ENCODE measurements around the gene CXCR4.

CXCR4 gene

DNA sequence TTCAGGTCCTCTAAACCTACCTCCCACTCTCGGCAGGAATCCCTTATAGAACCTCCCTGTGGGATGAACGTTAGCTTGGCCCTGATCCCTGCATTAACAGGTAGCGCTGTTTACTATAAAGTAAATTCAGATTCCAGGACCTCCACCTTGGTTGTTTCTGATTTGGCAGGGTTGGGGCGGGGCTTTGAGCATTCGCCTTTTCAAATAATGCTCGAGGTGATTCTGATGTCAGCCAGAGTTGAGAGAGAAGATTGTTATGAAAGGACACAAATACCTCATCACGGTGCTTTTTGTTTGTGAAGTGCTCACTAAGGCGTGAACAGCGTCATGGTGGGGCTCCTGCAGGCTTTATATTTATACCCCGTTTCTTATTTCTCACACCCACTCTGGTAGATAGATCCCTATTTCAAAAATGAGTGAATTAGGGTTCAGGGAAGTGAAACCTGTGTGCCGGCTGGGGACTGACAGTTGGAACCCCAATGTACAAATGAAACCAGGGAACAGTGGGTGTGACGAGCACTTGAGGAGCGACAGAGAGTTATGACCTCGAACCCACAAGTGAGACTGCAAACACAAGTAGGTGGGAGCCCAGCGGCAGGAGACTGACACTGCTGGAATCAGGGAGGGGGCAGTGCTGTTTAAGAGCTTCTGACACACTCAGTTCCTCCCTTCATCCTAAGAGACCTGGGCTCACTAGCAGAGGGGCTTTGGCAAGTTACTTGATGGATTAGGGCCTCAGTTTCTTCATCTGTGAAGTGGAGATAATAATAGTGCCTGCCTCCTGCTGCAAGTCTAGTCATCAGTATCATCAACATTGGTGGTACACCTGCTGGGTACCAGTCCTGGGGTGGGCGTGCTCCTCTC is 14.2 kb upstream of the CXCR4 start:
- DNase-seq, result peak; percentile 92

GRCh38 chr2:136131484-136131960 is 13.6 kb upstream of the CXCR4 start:
- DNase-seq, result peak; percentile 88

DNA sequence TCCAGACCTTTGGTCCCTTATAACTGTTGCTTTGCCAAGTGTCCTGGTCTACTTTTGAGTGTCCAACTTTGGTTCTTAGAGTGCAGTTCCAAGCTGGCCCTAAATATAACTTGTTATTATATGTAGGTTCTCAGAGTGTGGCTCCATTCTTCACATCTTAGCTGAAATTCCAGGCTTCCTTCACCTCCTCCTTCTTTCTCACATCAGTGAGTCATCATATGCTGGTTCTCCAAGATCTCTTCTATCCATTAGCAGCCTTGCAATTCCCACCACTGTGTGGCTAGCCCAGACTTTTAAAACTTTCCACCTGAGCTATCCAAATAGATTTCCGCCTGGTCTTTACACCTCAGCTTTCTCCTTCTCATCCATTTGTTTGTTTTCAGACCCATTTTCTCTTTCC is 12.6 kb upstream of the CXCR4 start:
- DNase-seq, result no peak

DNA sequence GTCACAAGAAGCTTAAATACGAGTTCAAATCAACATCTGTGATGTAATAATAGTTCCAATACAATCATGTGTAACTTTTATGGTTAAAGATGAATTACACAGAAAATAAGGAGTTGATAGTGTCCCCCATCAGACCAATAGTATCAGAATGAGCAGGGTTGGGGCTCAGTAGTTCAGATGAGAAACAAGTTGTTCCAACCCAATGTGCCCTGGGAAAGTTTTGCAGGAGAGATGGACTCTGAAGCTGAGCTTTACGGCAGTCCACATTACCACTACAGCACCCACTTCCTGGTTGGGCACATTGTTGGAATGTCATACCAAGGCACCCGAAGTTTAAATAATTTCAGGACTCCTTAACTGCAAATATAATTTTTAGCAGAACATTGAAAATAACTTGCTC is 12.1 kb upstream of the CXCR4 start:
- DNase-seq, result no peak

GRCh38 chr2:136129601-136130000 is 11.7 kb upstream of the CXCR4 start:
- peak; percentile 85 for DNase-seq

- DNase-seq, result no peak
Measured at GRCh38 chr2:136128905-136129304, 11.0 kb upstream of the CXCR4 start.

DNA sequence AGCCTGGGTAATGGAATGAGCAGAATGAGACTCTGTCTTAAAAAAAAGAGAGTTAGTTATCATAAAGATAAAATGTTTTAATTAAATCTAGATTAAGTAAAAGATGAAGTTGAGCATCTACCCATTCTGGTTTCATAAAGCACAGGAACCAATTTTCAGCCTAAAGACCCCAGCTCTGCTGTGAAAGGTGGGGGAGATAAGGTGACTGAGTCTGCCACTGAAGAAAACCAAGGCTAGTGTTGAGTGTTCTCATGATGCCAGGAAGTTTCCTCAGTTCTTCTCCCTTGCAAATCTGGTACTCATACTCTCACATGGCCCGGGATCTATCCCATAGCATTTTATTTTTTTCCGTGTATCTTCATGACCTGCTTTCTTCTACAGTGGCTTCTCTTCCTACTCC is 10.4 kb upstream of the CXCR4 start:
- DNase-seq, result no peak

DNA sequence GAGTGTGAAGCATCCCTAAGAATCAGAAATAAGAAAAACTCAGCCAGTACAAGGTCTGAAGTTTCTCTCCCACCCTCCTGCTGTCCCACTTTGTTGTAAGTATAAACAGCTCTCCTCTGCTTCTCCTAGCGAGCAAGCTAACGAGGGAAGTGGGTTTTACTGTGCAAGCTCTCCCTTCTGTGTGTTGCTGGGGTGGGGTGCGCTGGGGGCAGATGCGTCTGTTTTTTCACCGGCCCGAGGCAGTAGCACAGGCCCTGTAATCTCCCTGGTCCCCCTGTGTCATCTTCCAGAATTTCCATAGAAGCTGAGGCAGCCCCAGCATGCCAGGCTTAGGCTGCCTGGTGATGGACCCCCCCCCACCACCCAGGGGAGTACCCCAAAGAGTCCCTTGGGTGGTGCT is 9.4 kb upstream of the CXCR4 start:
- DNase-seq, result no peak

DNA sequence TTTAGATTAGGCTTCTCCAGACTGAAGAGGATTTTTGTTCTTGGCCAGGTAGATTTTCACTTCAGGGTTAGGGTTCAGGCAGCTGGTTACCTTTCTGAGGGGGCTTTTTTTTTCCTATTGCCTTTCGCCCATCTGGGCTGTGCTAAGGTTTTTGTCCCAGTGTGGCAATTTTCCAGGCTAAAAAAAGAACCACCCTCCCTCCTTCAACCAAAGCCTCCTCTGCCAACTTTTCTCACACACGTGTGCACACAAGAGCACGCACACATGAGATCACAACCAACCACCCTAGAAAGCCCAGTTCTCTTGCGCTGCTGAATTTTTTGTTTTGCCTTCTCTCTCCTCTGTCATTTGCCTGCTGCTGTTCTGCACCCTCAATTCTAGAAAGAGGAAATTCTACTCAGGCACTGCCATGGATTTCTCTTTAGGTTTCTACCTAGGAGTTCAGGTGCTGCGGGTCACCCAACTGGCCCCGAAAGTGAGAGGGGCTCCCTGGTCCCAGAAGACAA is 8.5 kb upstream of the CXCR4 start:
- DNase-seq, result no peak

- no peak for DNase-seq
Measured at GRCh38 chr2:136126021-136126420, 8.1 kb upstream of the CXCR4 start.

DNA sequence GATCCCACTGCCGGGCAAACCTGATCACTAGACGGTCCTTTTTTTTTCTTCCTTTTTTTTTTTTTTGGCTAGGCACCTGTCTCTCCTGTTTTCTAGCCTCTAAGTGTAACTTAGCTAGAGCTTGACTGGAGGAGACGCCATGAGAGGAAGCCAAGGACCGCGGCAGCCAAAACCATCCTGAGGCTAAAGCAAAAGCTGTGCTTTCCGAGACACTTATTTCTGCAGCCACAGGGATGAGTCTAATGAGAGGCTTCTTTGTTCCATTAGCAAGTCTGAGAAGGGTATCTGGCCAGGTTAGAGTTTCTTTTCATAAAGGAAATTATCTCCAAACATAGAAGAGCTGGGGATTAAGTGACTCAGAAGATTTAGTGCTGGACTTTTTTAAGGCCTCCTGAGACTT is 7.3 kb upstream of the CXCR4 start:
- no peak for DNase-seq

DNA sequence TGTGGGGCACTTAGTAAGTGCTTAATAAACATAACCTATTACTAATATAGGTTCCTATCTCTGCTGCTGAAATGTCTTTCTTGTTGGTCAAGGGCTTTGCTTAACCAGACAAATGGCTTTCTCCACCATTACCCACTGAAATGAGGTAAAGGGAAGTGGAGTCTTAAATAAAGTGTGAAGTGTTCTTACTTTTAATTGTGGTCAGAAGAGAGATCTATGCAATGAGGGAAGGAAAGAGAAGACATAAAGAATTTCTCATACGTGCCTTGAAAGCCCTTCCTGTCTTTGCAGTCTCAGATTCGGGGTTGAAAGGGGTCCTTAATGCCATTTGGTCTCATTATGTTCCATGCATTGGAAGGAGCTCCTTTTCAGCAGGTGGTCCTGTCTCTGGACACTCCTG is 6.9 kb upstream of the CXCR4 start:
- DNase-seq, result no peak

GRCh38 chr2:136122661-136123060 is 4.7 kb upstream of the CXCR4 start:
- DNase-seq, result no peak

DNA sequence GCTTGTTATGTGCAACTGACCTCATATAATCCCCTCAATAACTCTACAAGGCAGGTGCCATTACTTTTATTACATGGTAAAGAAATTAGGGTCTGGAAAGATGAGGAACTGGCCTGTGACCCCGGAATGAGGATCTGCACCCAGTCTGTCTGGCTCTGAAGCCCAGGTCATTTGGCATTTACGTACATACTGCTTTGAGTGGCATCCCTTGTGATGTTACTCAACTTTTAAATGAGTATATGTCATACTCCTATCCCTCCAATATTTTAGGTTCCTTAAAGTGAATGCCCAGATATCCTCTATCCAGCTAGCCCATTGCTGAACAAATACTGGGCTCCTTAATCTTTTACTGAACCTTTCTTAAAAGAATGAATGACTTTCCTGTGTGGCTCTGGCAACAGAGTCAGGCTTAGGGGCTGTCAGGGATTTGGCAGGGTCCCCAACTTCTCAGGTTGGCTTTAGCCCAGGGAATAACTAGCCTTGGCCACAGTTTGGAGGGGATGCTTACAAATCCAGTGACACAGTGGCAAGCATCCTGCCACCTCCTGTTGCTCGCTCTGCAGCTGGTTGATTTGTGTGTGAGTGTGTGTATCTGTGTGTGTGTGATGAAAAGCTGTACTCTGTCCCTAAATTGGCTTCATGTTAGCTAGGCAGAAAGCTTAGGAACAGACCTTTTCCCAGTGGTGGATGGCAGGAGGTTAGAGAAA is 3.4 kb upstream of the CXCR4 start:
- DNase-seq, result no peak

DNA sequence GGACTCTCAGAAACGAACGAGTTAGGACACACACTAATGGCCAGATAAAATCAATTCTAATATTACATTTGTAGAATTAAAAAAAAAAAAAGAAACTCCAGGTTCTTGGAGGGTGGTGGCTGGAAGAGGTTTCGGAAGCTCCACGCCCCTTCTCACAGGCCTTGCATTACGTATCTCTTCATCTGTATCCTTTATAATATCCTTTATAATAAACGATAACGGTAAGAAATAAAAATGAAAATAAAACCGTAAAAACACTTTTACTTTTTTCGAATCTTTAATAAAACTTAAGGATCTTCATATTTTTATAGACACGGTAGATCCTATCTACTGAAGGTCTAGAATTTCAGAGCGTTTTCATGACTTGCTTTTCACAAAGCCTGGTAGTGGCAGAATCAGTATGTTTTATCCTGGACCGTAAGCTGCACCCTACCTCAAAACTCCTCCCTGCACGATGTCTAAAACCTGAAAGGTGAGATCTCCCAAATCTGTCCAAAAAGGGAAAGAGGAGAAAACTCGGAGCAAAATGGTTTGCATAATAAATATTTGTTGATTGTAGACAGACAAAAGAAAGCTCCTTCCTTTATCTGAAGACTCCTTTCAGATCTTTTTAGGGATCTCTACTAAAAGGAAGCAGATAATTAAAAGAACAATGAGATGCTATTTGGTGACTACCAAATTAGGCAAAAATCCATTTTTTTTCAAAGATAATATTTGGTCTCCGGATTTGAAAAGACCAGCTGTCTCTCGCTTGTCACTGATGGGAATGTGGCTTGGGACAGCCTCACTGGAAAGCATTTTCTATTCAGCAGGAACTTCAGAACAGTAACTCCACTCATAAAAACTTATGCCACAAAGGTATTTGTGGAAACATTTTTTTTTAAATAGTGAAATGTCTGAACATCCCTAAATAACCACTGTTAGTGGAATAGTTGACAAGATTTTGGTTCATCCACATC is 2.0 kb upstream of the CXCR4 start:
- no peak for DNase-seq

DNA sequence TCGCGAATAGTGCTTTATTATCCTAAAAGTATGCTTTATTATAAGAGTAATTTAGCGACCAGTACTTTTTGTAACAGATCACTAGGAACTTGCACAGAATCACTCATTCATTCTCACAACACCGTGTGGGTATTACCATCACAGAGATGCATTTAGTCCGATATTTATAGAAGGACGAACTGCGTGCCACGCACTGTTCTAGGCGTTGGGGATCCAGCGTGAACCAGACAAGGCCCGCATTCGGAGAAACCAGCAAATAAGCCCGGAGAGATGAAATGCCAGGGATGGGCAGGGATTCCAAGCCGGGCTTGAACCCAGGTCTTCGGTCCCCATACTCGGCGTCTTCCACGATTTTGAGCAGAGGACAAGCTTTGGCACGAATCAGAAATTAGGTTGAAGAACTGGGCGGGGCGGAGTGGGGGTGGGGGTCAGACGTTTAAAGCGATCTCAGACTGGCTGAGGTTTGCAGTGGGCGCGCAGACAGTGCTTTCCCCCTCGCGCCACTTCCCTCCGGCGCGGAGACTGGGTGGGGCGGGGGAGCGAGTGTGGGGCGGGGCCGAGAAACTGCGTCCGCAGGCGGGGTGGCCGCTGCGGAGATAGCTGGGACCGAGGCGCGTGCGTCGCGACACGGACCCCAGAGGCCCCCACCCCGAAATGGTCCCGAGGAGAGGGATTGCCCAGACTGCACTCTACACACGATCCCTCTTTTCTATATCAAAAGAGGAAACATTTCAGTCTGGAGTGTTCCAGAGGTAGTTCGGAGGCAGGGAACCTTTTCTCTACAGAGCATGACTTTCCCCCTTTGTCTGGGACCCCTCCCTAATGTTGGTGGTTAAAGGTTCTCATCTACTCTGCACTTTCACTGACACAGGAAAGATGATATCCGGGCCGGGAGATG is 1.1 kb upstream of the CXCR4 start:
- peak; percentile 86 for DNase-seq

DNA sequence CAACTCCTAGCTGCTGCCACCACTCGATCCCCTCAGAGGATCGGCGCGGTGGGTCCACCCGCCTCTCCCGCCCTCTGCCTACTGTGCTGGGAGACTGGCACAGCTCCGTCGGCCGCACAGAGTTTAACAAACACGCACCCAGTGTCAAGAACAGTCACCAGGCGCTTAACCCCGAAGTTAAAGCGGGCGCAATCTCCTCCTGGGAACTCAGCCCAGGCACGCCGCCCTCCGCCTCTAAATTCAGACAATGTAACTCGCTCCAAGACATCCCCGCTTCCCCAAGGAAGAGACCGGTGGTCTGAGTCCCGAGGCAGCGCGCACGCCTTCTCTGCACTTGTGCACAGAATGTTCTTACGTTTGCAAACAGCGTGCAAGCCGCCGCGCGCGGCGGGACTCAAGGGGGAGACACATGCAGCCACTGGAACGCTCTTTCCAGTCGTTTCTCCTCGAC is 533 bp downstream of the CXCR4 start:
- no peak for DNase-seq

DNA sequence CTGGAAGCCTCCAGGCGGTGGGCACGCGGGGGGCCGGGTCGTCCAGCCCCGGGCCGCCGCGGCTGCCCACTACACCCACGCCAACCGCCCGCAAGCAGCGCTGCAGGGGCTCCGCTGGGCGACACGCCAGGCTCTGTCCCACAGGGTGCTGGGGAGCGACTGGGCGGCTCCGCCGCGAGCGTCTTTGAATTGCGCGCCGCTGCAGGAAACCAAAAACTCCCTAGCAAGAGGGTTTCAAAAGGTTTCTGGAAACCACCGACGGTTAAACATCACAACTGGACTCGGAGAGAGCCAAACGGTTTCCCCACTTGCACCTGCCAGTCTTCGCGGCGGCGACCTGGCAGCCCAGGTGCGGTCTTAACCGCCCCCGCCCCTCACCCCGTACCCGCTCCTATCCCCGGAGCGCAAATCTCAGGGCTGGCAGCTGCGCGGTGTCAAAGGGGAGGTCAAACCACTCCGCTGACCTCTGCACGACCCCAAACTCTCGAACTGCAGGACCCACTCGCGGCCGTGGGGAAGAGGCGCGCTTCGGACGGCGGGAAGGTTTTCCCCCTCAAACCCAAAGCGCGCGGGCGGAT is 1.0 kb downstream of the CXCR4 start:
- peak; percentile 78 for DNase-seq

DNA sequence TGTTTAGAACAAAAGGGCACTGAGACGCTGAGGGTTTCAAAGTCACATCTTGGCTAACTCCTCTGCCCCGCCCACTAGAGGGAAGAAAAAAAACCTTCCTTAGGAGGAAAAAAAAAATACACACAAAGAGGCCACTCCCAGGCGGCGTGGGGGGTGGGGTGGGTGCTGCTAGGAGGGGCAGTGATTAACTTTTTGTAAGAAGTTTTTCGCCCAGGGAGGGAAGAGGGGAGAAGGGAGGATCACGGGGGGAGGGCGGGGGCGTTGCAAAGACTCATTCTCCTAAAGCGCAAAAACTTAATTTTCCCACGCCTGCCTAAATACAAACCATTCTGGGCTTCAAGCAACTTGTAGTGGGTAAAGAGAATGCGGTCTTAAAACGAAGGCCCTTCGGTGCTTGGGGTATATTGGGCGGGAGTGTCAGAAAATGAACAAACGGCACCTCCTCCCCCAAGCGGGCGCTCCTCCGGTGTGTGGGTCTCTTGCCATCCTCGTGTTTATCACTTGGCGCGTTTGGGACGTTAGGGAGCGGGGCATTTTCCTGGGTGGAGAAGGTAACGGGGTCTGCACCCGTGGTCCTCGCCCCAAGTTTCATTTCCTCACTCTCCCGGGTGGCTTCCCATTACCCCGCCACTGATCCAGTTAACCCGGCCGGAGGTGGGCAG is 1.7 kb downstream of the CXCR4 start:
- DNase-seq, result peak; percentile 83

DNA sequence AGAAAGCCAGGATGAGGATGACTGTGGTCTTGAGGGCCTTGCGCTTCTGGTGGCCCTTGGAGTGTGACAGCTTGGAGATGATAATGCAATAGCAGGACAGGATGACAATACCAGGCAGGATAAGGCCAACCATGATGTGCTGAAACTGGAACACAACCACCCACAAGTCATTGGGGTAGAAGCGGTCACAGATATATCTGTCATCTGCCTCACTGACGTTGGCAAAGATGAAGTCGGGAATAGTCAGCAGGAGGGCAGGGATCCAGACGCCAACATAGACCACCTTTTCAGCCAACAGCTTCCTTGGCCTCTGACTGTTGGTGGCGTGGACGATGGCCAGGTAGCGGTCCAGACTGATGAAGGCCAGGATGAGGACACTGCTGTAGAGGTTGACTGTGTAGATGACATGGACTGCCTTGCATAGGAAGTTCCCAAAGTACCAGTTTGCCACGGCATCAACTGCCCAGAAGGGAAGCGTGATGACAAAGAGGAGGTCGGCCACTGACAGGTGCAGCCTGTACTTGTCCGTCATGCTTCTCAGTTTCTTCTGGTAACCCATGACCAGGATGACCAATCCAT is 2.7 kb downstream of the CXCR4 start:
- peak; percentile 36 for DNase-seq

Measured in central memory CD4-positive, alpha-beta T cell (primary cell).